HUES64 (cell line): Measurements from ENCODE around the gene DHRS3.

ENCODE experiments used
- H3K27ac ChIP-seq: 2 replicates; pipeline ENCODE4 v1.7.0; 2013; ENCODE audit warnings: low read depth, low read length, inconsistent platforms
- H3K27me3 ChIP-seq: 2 replicates; pipeline ENCODE4 v1.6.1; 2013; ENCODE audit warnings: mild to moderate bottlenecking, low read length; ENCODE audit not compliant: insufficient read depth
- H3K36me3 ChIP-seq: 2 replicates; pipeline ENCODE4 v1.6.1; 2013; ENCODE audit warnings: mild to moderate bottlenecking, low read length; ENCODE audit not compliant: insufficient read depth
- H3K4me1 ChIP-seq: 2 replicates; pipeline ENCODE4 v1.6.1; 2013; ENCODE audit warnings: mild to moderate bottlenecking, low read length, moderate library complexity; ENCODE audit not compliant: insufficient read depth
- H3K4me3 ChIP-seq: 2 replicates; pipeline ENCODE4 v1.5.1; 2013; ENCODE audit warnings: mild to moderate bottlenecking, low read length, moderate library complexity
- H3K9ac ChIP-seq: 2 replicates; pipeline ENCODE4 v1.6.1; 2013; ENCODE audit warnings: mild to moderate bottlenecking, low read depth, low read length
- H3K9me3 ChIP-seq: 2 replicates; pipeline ENCODE4 v1.6.1; 2013; ENCODE audit warnings: low read depth, low read length; ENCODE audit not compliant: insufficient read depth
- WGBS: fragments of 150-250, 120-280 bp; methylation state at CpG from one replicate; pipeline ENCODE4 v1.1.7; 2013; ENCODE audit warnings: missing lambda C conversion rate; 5-methylcytosine and 5-hydroxymethylcytosine counted together

Gene DHRS3

DNA sequence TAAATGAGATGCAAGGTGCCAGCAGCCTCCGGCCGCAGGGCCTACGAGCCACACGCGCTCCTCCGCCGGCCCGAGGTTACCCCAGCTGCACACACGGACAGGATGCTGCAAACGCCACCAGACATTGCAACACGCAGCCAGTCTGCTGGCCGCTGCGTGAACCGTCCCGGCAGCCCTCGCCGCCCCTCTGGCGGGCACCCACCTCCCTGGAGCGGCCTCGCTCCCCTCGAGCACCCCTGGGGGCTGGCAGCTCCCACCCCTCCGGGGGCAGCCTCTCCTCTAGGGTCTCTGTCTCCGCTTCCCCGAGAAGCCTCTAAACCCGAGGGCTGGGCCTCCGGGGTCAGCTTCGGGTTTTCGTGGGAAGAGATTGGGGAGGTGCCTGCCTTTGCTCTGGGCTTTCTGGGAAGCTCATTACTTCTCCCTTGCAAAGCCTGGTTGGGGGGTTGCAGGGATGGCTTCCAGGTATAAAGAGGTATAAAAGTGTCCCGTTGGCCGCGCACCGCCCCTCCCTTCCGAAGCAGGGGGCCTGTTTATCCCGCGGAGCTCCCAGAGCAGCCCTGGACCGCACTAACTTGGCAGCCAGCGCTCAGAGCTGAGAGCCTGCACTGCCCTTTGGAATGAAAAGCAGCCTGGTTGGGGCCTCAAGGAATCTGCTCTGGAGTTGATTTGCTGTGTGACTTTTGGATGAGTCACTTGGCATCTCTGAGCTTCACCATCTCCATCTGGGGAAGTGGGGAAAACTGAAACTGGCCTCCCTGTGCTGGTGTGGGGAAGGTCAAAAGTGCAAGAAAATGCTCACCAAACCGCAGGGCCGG is 21.8 kb downstream of the DHRS3 start:
- Histone ChIP-seq H3K4me1 (peaks cover 14% of the 10 kb centered on the region), H3K4me3 (peak overlapping the region; percentile 54)

DNA sequence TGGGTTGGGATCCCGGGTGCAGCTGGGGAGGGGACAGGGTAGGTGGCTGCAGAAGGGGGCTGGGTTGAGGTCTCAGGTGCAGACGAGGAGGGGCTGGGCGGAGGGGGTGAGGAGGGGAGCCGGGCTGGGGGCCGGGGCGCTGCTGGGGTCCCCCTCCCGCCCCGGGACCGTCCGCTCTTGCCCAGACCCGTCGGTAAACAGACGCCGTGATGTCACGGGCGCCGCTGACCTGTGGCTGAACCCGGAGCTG is 22.3 kb downstream of the DHRS3 start:
- peak overlapping the region; percentile 54 for H3K4me3 ChIP-seq
- under 1% methylated on average over 18 of the region's 18 CpGs for WGBS
- H3K9ac ChIP-seq: no peak overlapping the region
- no peaks in the 10 kb centered on the region for H3K9me3 ChIP-seq
- no peak overlapping the region; the same call in 1 of the 2 replicates for H3K27ac ChIP-seq
- peaks cover 14% of the 10 kb centered on the region for H3K4me1 ChIP-seq
- no peaks in the 10 kb centered on the region; the same call in 1 of the 2 replicates for H3K36me3 ChIP-seq
- H3K27me3 ChIP-seq: peaks cover 17% of the 10 kb centered on the region

More for the DNA sequence above, 21.8 kb downstream of the DHRS3 start:
- Histone ChIP-seq H3K36me3 (no peaks in the 10 kb centered on the region), H3K9ac (no peak overlapping the region), H3K9me3 (no peaks in the 10 kb centered on the region), H3K27me3 (peaks cover 17% of the 10 kb centered on the region), H3K27ac (no peak overlapping the region; the same call in 1 of the 2 replicates)
- WGBS: 5% methylated on average over 39 of the region's 39 CpGs

DNA sequence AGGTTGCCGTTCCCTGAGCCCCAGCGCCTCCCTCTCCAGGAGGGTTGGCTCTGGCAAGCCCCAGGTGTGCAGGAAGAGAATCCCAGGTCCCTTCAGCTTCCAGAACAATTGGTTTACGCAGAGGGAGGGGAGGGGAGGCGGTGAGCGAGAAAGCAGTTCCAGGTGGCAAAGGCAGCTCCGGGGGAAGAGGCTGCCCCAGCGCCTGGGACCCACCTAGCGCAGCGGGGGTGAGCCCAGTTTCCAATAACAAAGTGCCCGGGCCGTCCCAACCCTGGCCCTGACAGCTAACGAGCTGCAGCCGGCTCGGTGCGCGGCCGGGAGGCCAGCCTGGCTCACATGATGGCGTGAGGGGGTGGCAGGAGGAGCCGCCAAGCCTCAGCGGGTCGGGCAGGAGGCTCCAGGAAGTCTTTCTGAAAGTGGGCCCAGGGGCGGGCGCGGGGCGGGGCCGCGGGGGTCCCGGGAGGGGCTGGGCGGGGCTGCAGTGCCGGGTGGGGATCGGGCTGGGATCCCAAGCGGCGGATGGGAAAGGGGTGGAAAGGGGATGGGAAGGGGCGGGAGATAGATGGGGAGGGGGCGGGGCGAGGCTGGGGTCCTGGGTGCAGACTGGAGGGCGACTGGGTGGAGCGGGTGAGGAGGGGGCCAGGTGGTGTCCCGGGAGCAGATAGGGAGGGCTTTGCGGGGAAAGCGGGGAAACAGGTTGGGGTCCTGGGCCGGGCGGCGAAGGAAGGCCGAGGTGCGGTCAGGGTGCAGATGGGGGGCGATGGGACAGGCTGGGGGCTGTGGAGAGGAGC is 22.8 kb downstream of the DHRS3 start:
- H3K4me3 ChIP-seq: peak overlapping the region; percentile 63
- H3K9me3 ChIP-seq: no peaks in the 10 kb centered on the region
- 2% methylated on average over 47 of the region's 47 CpGs for WGBS
- peaks cover 14% of the 10 kb centered on the region for H3K4me1 ChIP-seq
- peak overlapping the region; percentile 66; the same call in 1 of the 2 replicates for H3K9ac ChIP-seq
- H3K27ac ChIP-seq: peak overlapping the region; percentile 81; the same call in 1 of the 2 replicates
- H3K27me3 ChIP-seq: peaks cover 17% of the 10 kb centered on the region
- H3K36me3 ChIP-seq: no peaks in the 10 kb centered on the region; the same call in 1 of the 2 replicates

DNA sequence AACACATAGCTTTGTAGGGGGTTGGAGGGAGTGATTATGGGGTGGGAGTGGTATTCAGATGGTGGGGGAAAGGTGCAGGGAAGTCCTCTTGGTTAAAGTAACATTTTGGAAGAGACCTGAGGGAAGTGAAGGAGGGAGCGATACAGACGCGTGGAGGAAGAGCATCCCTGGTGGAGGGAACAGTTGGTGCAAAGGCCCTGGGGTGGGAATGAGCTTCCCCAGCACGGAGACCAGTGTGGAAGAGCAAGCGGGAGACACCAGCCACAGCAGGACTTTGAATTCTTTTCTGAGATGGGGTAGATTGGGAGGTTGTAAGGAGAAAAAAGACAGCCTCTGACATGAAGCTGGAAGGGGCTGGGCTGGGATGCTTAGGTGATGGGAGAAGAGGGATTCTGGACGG is 23.5 kb downstream of the DHRS3 start:
- Histone ChIP-seq H3K27me3 (peaks cover 17% of the 10 kb centered on the region), H3K4me3 (peak overlapping the region; percentile 63), H3K9me3 (no peaks in the 10 kb centered on the region), H3K9ac (peak overlapping the region; percentile 66; the same call in 1 of the 2 replicates), H3K4me1 (peaks cover 14% of the 10 kb centered on the region), H3K36me3 (no peaks in the 10 kb centered on the region; the same call in 1 of the 2 replicates), H3K27ac (no peak overlapping the region)
- 72% methylated on average over 6 of the region's 6 CpGs for WGBS

DNA sequence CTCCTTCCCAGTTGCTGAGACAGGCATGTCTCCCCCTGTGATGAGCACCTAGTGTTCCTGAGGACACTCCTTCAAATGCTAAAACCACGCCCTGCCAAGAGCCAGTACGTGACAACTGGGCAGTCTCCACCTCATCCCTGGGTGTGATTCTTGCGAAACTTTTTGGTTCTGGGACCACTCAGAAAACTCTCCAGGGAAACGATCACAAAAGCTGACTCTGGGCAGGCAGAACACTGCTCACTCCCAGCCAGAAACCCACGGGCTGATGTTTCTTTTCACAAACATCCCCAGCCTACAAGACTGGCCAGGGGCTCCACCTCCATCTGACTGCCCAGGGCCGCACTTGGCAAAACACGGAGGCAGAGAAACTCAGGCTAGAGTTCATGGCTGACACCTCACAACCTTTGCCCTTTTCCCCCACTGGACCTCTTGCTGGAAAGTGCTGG is 24.4 kb downstream of the DHRS3 start:
- no peak overlapping the region for H3K27ac ChIP-seq
- H3K4me3 ChIP-seq: no peak overlapping the region
- H3K9me3 ChIP-seq: no peaks in the 10 kb centered on the region
- H3K27me3 ChIP-seq: peaks cover 17% of the 10 kb centered on the region
- no peak overlapping the region for H3K9ac ChIP-seq
- H3K36me3 ChIP-seq: no peaks in the 10 kb centered on the region; the same call in 1 of the 2 replicates
- H3K4me1 ChIP-seq: peaks cover 14% of the 10 kb centered on the region
- 70% methylated on average over 7 of the region's 7 CpGs for WGBS

DNA sequence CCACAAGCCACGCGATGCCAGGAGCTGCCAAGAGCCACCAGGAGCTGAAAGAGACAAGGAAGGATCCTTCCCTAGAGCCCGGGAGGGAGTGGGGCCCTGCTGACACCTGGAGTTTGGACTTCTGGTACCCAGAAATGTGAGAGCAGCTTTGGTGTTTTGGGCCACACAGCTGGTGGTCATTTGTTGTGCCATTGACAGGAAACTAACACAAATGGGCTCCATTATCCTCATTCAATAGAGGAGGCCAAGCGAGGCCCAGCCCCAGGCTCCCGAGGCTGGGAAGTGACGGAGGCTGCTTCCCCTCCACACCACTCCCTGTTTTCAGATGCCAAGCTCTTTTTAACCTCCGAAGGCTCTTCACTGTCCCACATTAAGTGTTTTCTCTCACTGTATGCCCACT is 25.5 kb downstream of the DHRS3 start:
- no peak overlapping the region for H3K27ac ChIP-seq
- H3K36me3 ChIP-seq: no peaks in the 10 kb centered on the region; the same call in 1 of the 2 replicates
- 65% methylated on average over 7 of the region's 7 CpGs for WGBS
- no peak overlapping the region for H3K4me3 ChIP-seq
- peaks cover 17% of the 10 kb centered on the region for H3K27me3 ChIP-seq
- H3K9ac ChIP-seq: no peak overlapping the region
- H3K9me3 ChIP-seq: no peaks in the 10 kb centered on the region
- peaks cover 14% of the 10 kb centered on the region for H3K4me1 ChIP-seq

DNA sequence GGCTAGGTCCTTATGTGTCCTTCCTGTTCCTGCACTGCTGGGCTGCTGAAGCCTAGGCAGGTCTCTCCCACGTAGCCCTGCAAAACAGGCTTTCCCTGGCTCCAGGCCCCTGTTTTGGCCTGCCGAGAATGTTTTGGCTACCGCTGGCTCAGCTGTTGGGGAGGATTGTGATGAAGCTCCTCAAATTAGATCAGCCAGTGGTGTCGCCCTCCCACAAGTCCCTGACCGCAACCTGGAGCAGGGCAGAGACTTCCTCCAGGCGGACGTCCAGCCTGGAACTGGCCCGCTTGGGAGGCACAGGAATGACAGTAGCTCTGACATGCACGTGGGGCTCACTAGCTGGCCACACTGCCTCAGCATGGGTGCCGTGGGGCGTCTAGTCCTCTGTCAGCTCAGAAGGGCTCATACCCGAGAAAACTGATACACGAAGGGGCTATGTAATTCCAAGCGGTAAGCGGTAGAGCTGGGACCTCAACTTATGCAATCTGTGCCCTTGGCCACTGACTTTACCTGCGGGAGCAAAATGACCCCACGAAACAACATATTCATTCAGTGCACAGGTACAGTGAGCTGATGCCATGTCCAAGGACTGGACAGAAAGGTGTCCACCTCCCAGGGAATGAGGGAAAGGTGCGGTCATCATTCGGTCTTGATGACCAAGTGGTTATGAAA is 26.6 kb downstream of the DHRS3 start:
- H3K27me3 ChIP-seq: peaks cover 13% of the 10 kb centered on the region
- no peak overlapping the region for H3K4me3 ChIP-seq
- no peaks in the 10 kb centered on the region; the same call in 1 of the 2 replicates for H3K36me3 ChIP-seq
- peaks cover 14% of the 10 kb centered on the region for H3K4me1 ChIP-seq
- no peaks in the 10 kb centered on the region for H3K9me3 ChIP-seq
- H3K9ac ChIP-seq: no peak overlapping the region
- H3K27ac ChIP-seq: no peak overlapping the region
- 93% methylated on average over 19 of the region's 19 CpGs for WGBS

DNA sequence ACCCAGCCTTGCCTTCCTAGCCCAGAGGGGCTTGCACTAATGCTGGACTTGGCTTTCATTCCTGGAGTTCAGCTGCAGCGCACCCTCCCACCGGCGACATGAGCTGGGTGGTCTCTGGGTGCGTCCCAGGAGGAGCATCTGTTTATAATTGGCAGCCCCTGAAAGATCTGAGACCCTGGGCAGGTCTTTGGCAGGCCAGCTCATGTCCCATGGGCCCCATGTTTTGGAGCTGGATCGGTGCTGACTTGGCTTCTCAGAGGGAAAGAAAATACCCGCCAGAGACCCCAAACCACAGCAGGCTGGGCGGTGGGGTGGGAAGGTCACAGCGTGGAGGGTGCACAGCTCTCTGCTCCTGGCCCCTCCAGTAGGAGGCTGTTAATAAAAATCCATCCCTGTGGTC is 29.3 kb downstream of the DHRS3 start:
- Histone ChIP-seq H3K27ac (no peak overlapping the region), H3K4me1 (peaks cover 10% of the 10 kb centered on the region), H3K9me3 (no peaks in the 10 kb centered on the region), H3K9ac (no peak overlapping the region), H3K36me3 (peaks cover 3% of the 10 kb centered on the region; the same call in 1 of the 2 replicates), H3K27me3 (no peaks in the 10 kb centered on the region), H3K4me3 (no peak overlapping the region)
- 95% methylated on average over 5 of the region's 8 CpGs for WGBS

DNA sequence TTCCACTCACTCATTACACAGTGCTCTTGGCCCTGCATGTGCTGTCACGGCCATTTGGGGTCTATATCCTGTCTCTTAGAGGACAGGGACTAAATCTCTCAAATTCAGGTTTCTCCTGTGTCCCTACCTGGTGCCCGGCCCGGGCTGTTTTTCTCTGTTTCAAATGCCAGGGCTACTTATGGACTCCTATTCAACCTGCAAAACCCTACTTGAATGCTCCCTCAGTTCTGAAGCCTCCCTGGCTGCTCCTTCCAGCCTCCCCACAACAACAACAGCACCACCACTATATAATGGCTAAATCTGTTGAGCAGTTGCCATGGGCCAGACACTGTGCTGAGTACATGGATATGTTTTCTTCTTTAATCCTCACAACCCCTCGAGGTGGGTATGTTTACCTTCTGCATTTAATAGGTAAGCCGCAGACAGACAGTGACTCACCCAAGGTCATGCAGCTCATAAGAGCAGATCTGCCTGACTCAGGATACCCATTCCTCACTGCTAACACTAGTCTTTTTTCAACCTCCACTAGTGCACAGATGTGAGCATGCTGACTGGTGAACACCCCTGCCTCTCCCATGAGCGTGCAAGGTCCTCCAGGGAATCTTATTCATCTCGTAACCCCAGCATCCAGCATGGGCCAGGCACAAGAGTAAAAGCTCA is 29.9 kb downstream of the DHRS3 start:
- Histone ChIP-seq H3K27ac (no peak overlapping the region), H3K27me3 (no peaks in the 10 kb centered on the region), H3K36me3 (peaks cover 3% of the 10 kb centered on the region; the same call in 1 of the 2 replicates), H3K4me3 (no peak overlapping the region), H3K9me3 (no peaks in the 10 kb centered on the region), H3K9ac (no peak overlapping the region), H3K4me1 (peaks cover 6% of the 10 kb centered on the region)
- 91% methylated on average over 7 of the region's 7 CpGs for WGBS

DNA sequence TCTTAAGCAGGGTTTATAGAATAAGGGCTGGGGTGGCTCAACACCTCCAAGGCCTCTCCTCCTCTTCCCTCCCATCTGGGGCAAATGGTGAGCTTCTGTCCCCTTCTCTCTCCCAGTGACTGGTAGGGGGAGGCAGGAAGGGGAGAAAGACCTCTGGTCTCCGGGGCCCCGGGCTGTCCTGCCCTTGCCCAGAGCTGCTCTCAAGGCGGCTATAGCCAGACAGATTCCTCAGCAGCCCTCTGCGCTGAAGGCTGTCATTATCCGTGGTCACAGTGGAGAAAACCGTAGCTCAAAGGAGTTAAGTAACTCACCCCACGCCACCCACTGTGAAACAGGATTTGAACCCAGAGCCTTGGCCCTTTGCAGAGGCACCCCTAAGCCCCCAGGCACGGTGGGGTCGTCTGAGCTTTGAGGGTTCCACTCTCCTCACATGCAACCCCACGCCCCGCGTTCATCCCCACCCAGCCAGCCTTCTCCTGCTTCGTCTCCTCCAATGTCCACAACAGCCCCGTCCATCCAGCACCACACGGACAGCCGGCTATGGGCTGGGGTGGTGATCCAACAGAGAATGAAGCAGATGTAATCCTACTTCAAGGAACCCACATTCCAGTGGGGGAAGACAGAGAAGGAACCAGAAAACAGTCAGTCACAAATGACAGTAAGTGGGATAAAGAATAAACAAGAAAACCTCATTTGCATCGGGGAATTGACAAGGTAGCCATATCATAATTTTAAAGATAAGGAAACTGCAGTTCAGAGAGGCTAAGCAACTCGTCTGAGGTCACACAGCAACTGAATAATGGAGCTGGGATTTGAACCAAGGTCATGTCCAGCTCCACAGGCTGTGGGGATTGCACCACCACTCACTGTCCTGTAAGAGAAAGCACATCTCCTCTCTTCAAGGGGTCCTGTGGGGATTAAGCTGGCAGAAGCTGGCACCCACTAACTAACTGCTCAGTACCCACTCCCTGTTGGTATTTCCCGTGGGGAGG is 31.8 kb downstream of the DHRS3 start:
- 93% methylated on average over 19 of the region's 19 CpGs for WGBS

More for the DNA sequence above, 31.8 kb downstream of the DHRS3 start:
- no peaks in the 10 kb centered on the region for H3K4me1 ChIP-seq
- H3K4me3 ChIP-seq: no peak overlapping the region
- no peaks in the 10 kb centered on the region for H3K27me3 ChIP-seq
- H3K9me3 ChIP-seq: no peaks in the 10 kb centered on the region
- peaks cover 3% of the 10 kb centered on the region; the same call in 1 of the 2 replicates for H3K36me3 ChIP-seq
- H3K9ac ChIP-seq: no peak overlapping the region
- no peak overlapping the region for H3K27ac ChIP-seq
